ENCODE measurements around the gene CACNA1H. TPM values are rescaled to one million over a fixed set of nuclear protein-coding genes. Genes with fewer than 3 reads are reported as not detected.
"Not testable (repeated sequence)": the region's sequence is repeated elsewhere in the genome, so short reads cannot be mapped to it uniquely, and the experiment has no call there.

Gene CACNA1H
- total RNA-seq, 1 donor from 2014 or later: 40.3 TPM

GRCh38 chr16:1174477-1175357 lies 21.8 kb downstream of the CACNA1H start:
- DNase-seq: no peak

GRCh38 chr16:1175566-1176279 lies 22.8 kb downstream of the CACNA1H start:
- no peak for DNase-seq

GRCh38 chr16:1176280-1176897 lies 23.5 kb downstream of the CACNA1H start:
- no peak for DNase-seq

GRCh38 chr16:1177053-1177452 lies 24.1 kb downstream of the CACNA1H start:
- no peak for DNase-seq

- no peak for DNase-seq
Measured at GRCh38 chr16:1177750-1178149, 24.8 kb downstream of the CACNA1H start.

- no peak for DNase-seq
Measured at GRCh38 chr16:1178295-1178910, 25.5 kb downstream of the CACNA1H start.

GRCh38 chr16:1180549-1181403 lies 27.9 kb downstream of the CACNA1H start:
- DNase-seq: peak; percentile 82

GRCh38 chr16:1181404-1182315 lies 28.8 kb downstream of the CACNA1H start:
- DNase-seq: peak; percentile 22

GRCh38 chr16:1182316-1182671 lies 29.4 kb downstream of the CACNA1H start:
- DNase-seq: peak; percentile 50

- DNase-seq: peak; percentile 65
Measured at GRCh38 chr16:1182950-1183907, 30.3 kb downstream of the CACNA1H start.

GRCh38 chr16:1184156-1184868 lies 31.4 kb downstream of the CACNA1H start:
- DNase-seq: no peak

GRCh38 chr16:1184980-1185379 lies 32.1 kb downstream of the CACNA1H start:
- no peak for DNase-seq

- not testable (repeated sequence) for DNase-seq
Measured at GRCh38 chr16:1185460-1186207, 32.7 kb downstream of the CACNA1H start.

- DNase-seq: peak; percentile 83
Measured at GRCh38 chr16:1188432-1189189, 35.7 kb downstream of the CACNA1H start.

- no peak for DNase-seq
Measured at GRCh38 chr16:1189455-1189854, 36.5 kb downstream of the CACNA1H start.

GRCh38 chr16:1190789-1191188 lies 37.9 kb downstream of the CACNA1H start:
- not testable (repeated sequence) for DNase-seq
